GM18526 (cell line): Measurements from ENCODE around the gene C22orf23.

Source experiments
- POLR2A ChIP-seq: IDR thresholded peaks from 3 replicates; pipeline ENCODE4 v1.6.1; 2011; ENCODE audit not compliant: insufficient read length; ENCODE audit errors: extremely low read depth

C22orf23 gene

GRCh38 chr22:37985751-37986281 is 32.4 kb upstream of the C22orf23 start:
- no peak for TF ChIP-seq POLR2A

- TF ChIP-seq POLR2A = no peak
Measured at GRCh38 chr22:37985050-37985585, 31.7 kb upstream of the C22orf23 start.

- no peak for TF ChIP-seq POLR2A
Measured at GRCh38 chr22:37983860-37984791, 30.7 kb upstream of the C22orf23 start, which contains the start of gene SOX10. TSS of gene SOX10 (minus strand) at chr22:37984555. CDS start at chr22:37983784, 771 bp downstream.

- no peak for TF ChIP-seq POLR2A
Measured at GRCh38 chr22:37982938-37983859, 29.8 kb upstream of the C22orf23 start.

GRCh38 chr22:37982151-37982785 is 28.9 kb upstream of the C22orf23 start:
- TF ChIP-seq POLR2A = no peak

- no peak for TF ChIP-seq POLR2A
Measured at GRCh38 chr22:37981282-37982011, 28.0 kb upstream of the C22orf23 start.

GRCh38 chr22:37979782-37980181 is 26.4 kb upstream of the C22orf23 start:
- no peak for TF ChIP-seq POLR2A

- TF ChIP-seq POLR2A = no peak
Measured at GRCh38 chr22:37976547-37976946, 23.1 kb upstream of the C22orf23 start.

- TF ChIP-seq POLR2A = no peak
Measured at GRCh38 chr22:37975153-37975552, 21.8 kb upstream of the C22orf23 start.

- TF ChIP-seq POLR2A = no peak
Measured at GRCh38 chr22:37973271-37974170, 20.1 kb upstream of the C22orf23 start.

- no peak for TF ChIP-seq POLR2A
Measured at GRCh38 chr22:37972527-37972926, 19.1 kb upstream of the C22orf23 start.

- no peak for TF ChIP-seq POLR2A
Measured at GRCh38 chr22:37971475-37972434, 18.4 kb upstream of the C22orf23 start.

GRCh38 chr22:37970864-37971263 is 17.5 kb upstream of the C22orf23 start:
- TF ChIP-seq POLR2A = no peak
